Brain microvascular endothelial cell (primary cell): Measurements from ENCODE around the gene MPI.

ENCODE experiments used
- DNase-seq: peaks from one replicate; pipeline ENCODE4 v3.0.0-alpha.2; 2020
- H3K27ac ChIP-seq: fragments of 250-450 bp; sonication (Bioruptor Pico); 2 replicates; pipeline ENCODE4 v1.5.1; 2020; ENCODE audit warnings: mild to moderate bottlenecking, moderate library complexity
- H3K27me3 ChIP-seq: fragments of 250-450 bp; sonication (Bioruptor Pico); replicated peaks from 2 replicates; pipeline ENCODE4 v1.5.1; 2020; ENCODE audit warnings: mild to moderate bottlenecking
- H3K36me3 ChIP-seq: fragments of 250-450 bp; sonication (Bioruptor Pico); replicated peaks from 2 replicates; pipeline ENCODE4 v1.5.1; 2020; ENCODE audit warnings: mild to moderate bottlenecking
- H3K4me3 ChIP-seq: 2 replicates; pipeline ENCODE4 v1.5.1; 2011; ENCODE audit warnings: low read depth, mild to moderate bottlenecking, control low read depth, low read length, moderate library complexity
- in situ Hi-C: cut with HindIII; loops from 2 replicates; pipeline ENCODE4 v1.10.0; 2017; ENCODE audit warnings: low sequenced_read_pairs, low pct_ligation_motif_present
- TF ChIP-seq, protein P1 (sequence below): IDR thresholded peaks from 2 replicates; pipeline ENCODE4 v1.5.1; 2011; ENCODE audit warnings: low read depth, mild to moderate bottlenecking, moderate library complexity, low read length, control low read depth, inconsistent platforms; ENCODE audit errors: missing control alignments

The MPI gene

DNA sequence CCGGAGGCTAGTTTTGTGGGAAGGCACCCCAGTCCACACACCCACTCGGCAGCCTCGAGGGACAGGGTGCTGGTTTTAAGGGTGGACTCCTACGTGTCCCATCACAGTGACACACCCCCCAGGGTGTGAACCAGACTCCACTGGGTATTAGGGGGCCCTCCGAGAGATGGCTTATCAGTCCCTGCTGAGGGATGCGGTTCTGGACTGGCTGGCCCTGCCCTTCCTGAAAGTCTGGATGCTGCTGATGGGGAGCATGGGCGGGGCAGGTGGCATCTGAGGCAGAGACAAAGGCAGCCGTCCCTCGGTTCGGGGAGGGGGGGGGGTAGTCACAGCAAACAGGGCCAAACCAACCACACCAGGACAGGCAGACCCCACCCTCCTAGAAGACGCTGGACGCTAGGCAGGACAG lies 45.9 kb upstream of the MPI start:
- in situ Hi-C loops: no loop called here
- Histone ChIP-seq H3K27ac (no peak overlapping the region), H3K4me3 (no peak overlapping the region), H3K36me3 (peaks cover 12% of the 10 kb centered on the region), H3K27me3 (no peaks in the 10 kb centered on the region)
- TF ChIP-seq, protein P1, sequence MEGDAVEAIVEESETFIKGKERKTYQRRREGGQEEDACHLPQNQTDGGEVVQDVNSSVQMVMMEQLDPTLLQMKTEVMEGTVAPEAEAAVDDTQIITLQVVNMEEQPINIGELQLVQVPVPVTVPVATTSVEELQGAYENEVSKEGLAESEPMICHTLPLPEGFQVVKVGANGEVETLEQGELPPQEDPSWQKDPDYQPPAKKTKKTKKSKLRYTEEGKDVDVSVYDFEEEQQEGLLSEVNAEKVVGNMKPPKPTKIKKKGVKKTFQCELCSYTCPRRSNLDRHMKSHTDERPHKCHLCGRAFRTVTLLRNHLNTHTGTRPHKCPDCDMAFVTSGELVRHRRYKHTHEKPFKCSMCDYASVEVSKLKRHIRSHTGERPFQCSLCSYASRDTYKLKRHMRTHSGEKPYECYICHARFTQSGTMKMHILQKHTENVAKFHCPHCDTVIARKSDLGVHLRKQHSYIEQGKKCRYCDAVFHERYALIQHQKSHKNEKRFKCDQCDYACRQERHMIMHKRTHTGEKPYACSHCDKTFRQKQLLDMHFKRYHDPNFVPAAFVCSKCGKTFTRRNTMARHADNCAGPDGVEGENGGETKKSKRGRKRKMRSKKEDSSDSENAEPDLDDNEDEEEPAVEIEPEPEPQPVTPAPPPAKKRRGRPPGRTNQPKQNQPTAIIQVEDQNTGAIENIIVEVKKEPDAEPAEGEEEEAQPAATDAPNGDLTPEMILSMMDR: no peak
- DNase-seq: no peak

DNA sequence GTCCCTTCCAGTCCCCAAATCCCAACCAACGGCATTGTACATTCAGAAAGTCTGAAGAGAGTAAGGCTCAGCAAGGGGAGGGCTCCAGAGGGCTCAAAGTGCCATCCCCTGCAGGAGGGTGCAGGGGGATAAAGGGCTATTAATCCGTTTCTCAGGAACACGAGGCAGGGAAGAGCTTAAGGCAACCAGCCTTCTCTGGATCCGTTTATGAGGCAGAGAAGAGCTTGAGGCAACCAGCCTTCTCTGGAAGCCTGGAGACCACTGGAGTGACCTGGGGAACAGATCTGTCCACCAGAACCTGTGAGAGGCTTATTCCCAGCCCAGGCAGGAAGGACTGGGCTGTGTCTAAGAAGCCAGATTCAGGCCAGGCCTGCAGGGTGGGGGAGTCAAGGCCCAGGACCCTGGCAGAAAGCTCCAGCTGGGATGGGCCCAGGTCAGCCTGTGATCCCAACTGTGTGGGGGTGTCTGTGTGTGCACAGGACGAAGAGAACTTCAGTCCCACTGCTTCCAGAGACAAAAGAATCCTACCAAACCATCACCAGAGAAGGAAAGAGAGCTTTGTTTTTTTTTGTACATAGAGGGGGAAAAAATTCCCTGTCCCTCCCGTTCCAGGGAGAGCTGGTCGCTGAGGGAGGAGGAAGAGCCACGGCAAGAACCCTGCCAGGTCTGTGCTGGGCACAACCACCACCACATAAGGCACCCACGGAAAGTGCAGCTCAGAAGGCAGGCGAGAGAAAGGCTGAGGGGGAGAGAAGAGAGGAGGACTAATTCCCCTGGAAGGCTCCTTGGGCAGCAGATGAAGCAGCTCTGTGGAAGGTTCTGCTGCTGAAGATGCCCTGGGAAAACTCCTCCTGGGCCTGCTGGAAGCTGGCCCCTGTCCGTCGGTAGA lies 45.3 kb upstream of the MPI start:
- Histone ChIP-seq H3K36me3 (peaks cover 16% of the 10 kb centered on the region), H3K27me3 (no peaks in the 10 kb centered on the region), H3K4me3 (no peak overlapping the region), H3K27ac (no peak overlapping the region)
- no peak for DNase-seq
- in situ Hi-C loops: no loop called here
- TF ChIP-seq, protein P1: no peak

DNA sequence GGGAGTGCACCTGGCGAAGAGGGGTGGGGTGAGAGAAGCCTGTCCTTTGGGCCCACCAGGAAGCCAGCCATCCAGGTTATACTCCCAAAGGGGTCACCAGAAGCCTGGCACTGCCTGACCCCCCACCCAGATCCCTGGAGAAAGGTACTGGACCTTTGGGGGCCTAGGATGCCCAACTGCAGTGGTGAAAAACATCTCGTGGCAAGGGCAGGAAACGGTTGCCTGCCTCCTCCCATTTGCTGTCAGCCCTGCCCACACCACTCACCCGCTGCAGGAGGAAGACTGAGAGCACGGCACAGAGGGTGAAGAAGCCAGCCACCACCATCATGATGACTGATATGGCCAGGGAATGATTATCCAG lies 44.7 kb upstream of the MPI start:
- peaks cover 23% of the 10 kb centered on the region for H3K36me3 ChIP-seq
- TF ChIP-seq, protein P1: no peak
- no peak for DNase-seq

DNA sequence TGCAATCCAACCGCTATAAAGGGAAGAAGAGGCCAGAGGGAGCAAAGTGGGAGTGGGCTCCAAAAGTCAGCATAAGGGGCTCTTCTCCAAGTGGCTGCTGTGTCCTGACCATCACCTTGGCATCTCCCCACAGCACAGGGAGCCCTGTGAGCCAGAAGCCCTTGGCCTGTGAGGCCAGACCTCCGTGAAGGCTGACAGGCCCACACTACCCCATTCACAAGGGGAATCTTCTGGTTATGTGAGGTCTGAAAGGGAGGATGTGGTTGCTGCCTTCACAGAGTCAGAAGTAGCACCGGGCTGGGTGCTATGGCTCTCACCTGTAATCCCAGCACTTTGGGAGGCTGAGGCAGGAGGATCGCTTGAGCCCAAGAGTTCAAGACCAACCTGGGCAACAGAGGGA lies 44.3 kb upstream of the MPI start:
- DNase-seq: no peak
- in situ Hi-C loops: no loop called here
- Histone ChIP-seq H3K36me3 (peaks cover 25% of the 10 kb centered on the region), H3K27me3 (no peaks in the 10 kb centered on the region), H3K4me3 (no peak overlapping the region), H3K27ac (no peak overlapping the region)
- TF ChIP-seq, protein P1: no peak

More for the DNA sequence above, 44.7 kb upstream of the MPI start:
- H3K27me3 ChIP-seq: no peaks in the 10 kb centered on the region
- H3K4me3 ChIP-seq: no peak overlapping the region
- no peak overlapping the region for H3K27ac ChIP-seq
- in situ Hi-C loops: no loop called here

DNA sequence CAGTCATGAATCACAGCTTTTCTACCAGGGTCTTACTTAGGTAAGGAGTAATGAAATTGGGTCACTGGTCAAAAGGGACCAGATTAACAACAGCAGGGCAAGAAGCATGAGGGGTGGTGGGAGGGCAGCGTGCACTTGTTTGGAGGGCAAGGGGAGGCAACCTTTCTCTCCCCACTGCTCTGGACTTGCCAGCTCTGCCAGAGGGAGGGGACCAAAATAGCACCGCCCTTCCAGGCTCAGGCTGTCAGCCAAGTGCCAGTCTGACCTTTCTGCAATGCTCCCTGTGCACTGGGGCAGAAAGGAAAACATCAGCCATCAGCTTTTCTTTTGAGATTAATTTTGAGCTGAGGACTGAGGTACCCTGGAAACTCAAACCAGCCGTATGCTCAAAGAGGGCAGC lies 42.4 kb upstream of the MPI start:
- in situ Hi-C loops: no loop called here

More for the DNA sequence above, 42.4 kb upstream of the MPI start:
- DNase-seq: no peak
- no peak overlapping the region for H3K27ac ChIP-seq
- TF ChIP-seq, protein P1: no peak
- no peak overlapping the region for H3K4me3 ChIP-seq
- H3K36me3 ChIP-seq: peaks cover 35% of the 10 kb centered on the region
- H3K27me3 ChIP-seq: no peaks in the 10 kb centered on the region
